A673 (cell line): Measurements from ENCODE around the gene LGALS9C. TPM values are rescaled to one million over a fixed set of nuclear protein-coding genes. Genes with fewer than 3 reads are reported as not detected.
"Not testable (repeated sequence)": the region's sequence is repeated elsewhere in the genome, so short reads cannot be mapped to it uniquely, and the experiment has no call there.

ENCODE experiments used
- BruUV-seq: library from RNA; stranded (reverse); fragments of 400-500 nt; replicated peaks from 2 replicates; lab custom pipeline; 2021; lab: Mats Ljungman, UMichigan
- CTCF ChIA-PET: fragments of 300-600 bp; sonication (Branson Sonifier 250); formaldehyde crosslinking; loops from one replicate; lab custom pipeline; 2022; ENCODE audit warnings: antibody characterized with exemption; lab: Charles Lee
- POLR2A ChIA-PET: fragments of 300-600 bp; sonication (Branson Sonifier 250); formaldehyde crosslinking; loops from one replicate; lab custom pipeline; 2022; ENCODE audit warnings: antibody characterized with exemption; ENCODE audit not compliant: low non-redundant PET; lab: Charles Lee
- DNase-seq: peaks from one replicate; pipeline ENCODE4 v3.0.0-alpha.2; 2015; ENCODE audit warnings: low spot score
- H3K27ac ChIP-seq: fragments of 200-600 bp; sonication (generic); 2 replicates; pipeline ENCODE4 v1.5.1; 2016; ENCODE audit warnings: mixed run types, low read depth, mild to moderate bottlenecking, mixed read lengths, antibody characterized with exemption, low read length; ENCODE audit not compliant: poor library complexity, severe bottlenecking
- H3K27me3 ChIP-seq: fragments of 200-600 bp; sonication (generic); replicated peaks from 2 replicates; pipeline ENCODE4 v1.6.1; 2017; ENCODE audit warnings: mixed run types, low read depth, mild to moderate bottlenecking, mixed read lengths, antibody characterized with exemption, low read length; ENCODE audit not compliant: insufficient read depth, poor library complexity
- H3K36me3 ChIP-seq: fragments of 200-600 bp; sonication (generic); 2 replicates; pipeline ENCODE4 v1.6.1; 2016; ENCODE audit warnings: mixed run types, mild to moderate bottlenecking, mixed read lengths, antibody characterized with exemption, low read length; ENCODE audit not compliant: insufficient read depth, poor library complexity, severe bottlenecking
- H3K4me1 ChIP-seq: fragments of 200-600 bp; sonication (generic); 2 replicates; pipeline ENCODE4 v1.6.1; 2017; ENCODE audit warnings: mixed run types, mild to moderate bottlenecking, mixed read lengths, antibody characterized with exemption, low read length; ENCODE audit not compliant: insufficient read depth, poor library complexity, severe bottlenecking
- H3K4me3 ChIP-seq: fragments of 200-600 bp; sonication (generic); 2 replicates; pipeline ENCODE4 v1.5.1; 2016; ENCODE audit warnings: low read depth, mixed run types, mild to moderate bottlenecking, mixed read lengths, low read length; ENCODE audit not compliant: poor library complexity, severe bottlenecking
- H3K9me3 ChIP-seq: fragments of 200-600 bp; sonication (generic); 2 replicates; pipeline ENCODE4 v1.6.1; 2016; ENCODE audit warnings: mixed run types, low read depth, mild to moderate bottlenecking, mixed read lengths, antibody characterized with exemption, low read length; ENCODE audit not compliant: poor library complexity, severe bottlenecking
- intact Hi-C: fragments of 100-400 bp; cut with micrococcal nuclease; formaldehyde crosslinking; loops from one replicate; pipeline ENCODE4 v1.10.0; 2022; ENCODE audit not compliant: unreplicated experiment
- total RNA-seq: library from RNA; stranded (reverse); gene quantifications from 2 replicates; pipeline ENCODE4 v1.2.3, GENCODE V29; 2021

Gene LGALS9C
- total RNA-seq, 1 experiment from 2014 or later, result not detected

DNA sequence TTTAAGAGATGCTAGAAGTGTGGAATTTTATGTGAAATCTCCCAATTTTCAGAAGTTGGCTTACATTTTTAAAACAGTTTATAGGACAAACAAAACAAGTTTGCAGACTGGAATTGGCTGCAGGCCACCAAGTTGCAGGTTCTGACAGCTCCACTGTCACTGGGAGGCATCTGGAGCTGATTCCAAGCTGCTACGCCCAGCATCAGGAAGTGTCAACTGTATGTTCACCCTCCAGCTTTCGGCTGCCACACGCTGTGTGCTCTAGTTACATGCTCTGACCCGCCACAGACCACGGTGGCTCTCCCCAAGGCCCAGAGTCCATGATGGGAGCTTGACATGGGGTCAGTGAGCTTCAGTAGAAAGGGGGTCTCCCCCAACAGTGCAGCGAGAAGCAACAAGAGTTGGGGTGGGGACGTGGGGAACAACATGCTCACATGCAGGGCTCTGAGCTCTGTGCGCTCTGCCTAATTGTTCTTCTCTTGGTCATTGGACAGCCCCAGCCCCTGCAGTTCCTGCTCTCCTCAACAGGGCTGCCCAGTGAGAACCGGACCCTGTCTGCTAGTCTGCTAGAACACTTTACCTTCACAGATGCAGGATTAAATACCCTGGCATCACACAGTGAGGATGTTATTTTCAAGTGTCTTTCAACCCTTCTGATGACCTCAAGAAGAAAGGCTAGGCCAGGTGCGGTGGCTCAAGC, 8.0 kb upstream of the LGALS9C start:
- intact Hi-C loops, H3K9me3 ChIP-seq, POLR2A ChIA-PET, H3K27me3 ChIP-seq, BruUV-seq, CTCF ChIA-PET, H3K4me1 ChIP-seq, DNase-seq, H3K36me3 ChIP-seq, H3K4me3 ChIP-seq, H3K27ac ChIP-seq: not testable (repeated sequence)

DNA sequence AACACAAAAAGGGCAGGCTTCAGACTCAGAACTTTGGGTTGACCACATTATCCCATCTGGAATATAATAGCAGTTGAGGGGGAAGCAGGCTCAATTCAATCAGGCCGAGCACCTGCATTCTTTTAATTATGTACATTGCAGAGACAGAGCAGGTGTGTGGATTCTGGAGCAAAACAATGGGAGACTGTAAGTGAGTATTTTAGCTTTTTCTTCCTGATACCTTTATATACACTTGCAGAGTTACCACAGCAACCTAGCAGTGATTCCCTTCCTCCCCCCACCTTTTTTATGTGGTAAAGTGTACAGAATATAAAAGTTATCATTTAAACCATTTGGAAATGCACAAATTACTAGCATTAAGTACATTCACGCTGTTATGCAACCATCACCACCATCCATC, 6.8 kb upstream of the LGALS9C start:
- intact Hi-C loops, H3K4me3 ChIP-seq, CTCF ChIA-PET, H3K27me3 ChIP-seq, DNase-seq, H3K36me3 ChIP-seq, H3K9me3 ChIP-seq, H3K27ac ChIP-seq, BruUV-seq, POLR2A ChIA-PET, H3K4me1 ChIP-seq: not testable (repeated sequence)

DNA sequence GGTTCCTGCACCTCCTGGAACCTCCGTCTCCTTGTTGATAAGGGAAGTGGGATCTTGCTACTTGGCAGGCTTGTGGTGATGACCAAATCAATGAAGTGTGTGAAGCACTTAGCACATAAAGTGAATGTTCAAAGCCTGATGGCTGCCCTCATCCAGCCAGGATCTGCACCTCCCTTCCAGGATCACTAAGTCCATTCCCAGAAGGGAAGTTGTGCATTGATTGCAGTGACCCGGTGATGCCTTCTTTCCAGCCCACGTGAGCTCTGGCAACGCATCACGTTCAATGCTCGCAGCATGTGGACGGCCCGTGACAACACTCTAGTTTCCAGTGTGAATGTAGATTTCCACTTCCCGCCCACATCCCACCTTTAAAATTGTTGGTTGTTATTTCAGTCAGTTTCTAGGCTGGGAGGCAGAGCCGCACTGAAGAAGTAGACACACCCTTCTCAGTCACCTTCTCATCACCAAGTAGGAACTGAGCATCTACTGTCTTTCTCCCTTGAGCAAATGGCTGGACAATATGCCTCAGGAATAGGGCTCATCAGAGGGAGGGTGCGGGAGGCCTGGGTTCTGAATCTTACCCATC, 6.2 kb upstream of the LGALS9C start:
- BruUV-seq, H3K9me3 ChIP-seq, H3K27ac ChIP-seq, DNase-seq, CTCF ChIA-PET, intact Hi-C loops, H3K4me1 ChIP-seq, H3K27me3 ChIP-seq, H3K4me3 ChIP-seq, POLR2A ChIA-PET, H3K36me3 ChIP-seq: not testable (repeated sequence)

DNA sequence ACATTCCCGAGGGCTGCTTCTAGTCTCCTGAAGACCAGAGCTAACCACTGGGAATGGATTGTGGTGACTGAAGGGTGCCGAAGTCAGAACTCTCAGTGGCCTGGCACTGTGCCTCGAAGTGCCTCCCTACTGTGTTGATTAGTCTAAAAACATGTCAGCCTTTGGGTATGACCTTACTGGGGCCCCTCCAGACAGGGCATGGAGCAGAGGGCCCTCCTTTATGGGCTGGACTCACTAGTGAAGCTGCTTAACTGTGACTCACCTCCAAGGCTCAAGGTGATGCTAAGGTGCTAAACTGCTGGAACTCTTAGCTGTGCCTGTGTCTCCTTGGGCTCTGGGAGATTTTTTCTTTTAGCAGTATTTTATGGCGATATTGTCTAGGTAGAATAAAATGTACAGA, 2.6 kb upstream of the LGALS9C start:
- CTCF ChIA-PET, H3K9me3 ChIP-seq, DNase-seq, BruUV-seq, H3K4me3 ChIP-seq, H3K36me3 ChIP-seq, H3K27me3 ChIP-seq, POLR2A ChIA-PET, H3K27ac ChIP-seq, H3K4me1 ChIP-seq, intact Hi-C loops: not testable (repeated sequence)

DNA sequence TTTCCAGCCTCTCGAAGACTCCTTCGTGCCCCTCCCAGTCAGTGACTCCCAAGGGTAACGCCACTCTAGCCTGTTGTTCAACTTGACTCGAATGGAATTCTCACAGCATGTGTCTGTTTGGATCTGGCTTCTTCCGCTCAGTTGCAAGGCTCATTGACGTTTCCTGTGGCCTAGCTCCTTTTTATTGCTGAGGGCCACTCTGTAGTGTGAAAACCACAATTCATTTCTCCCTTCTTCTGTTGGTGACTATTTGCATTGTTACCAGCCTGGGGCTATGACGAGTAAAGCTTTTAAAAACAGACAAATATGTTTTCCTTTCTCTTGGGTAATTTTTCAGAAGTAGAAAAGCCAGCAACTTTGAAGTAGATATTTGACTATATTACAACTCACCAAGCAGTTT, 1.8 kb upstream of the LGALS9C start:
- BruUV-seq, H3K4me1 ChIP-seq, H3K27me3 ChIP-seq, H3K27ac ChIP-seq, H3K9me3 ChIP-seq, H3K36me3 ChIP-seq, intact Hi-C loops, POLR2A ChIA-PET, H3K4me3 ChIP-seq, CTCF ChIA-PET: not testable (repeated sequence)
- peak; percentile 13 for DNase-seq

DNA sequence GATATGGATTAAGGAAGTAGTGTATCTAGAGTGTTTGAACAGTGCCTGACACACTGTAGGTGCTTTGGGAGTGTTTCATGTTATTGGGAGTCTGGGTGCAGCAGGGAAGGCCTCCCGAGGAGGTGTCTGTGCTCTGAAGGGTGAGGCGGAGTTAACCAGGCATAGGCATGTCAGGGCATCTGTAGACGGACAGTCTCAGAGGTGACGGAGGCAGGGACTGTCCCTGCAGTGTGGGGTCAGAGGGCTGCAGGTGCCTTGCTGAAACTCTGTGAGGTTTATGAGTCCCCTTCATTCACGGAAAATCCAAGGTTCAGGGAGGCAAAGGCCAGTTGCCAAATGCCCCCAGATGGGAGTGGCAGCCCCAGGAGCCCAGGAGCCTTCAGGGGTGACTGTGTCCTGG, 778 bp downstream of the LGALS9C start:
- H3K27ac ChIP-seq, BruUV-seq, POLR2A ChIA-PET: not testable (repeated sequence)

DNA sequence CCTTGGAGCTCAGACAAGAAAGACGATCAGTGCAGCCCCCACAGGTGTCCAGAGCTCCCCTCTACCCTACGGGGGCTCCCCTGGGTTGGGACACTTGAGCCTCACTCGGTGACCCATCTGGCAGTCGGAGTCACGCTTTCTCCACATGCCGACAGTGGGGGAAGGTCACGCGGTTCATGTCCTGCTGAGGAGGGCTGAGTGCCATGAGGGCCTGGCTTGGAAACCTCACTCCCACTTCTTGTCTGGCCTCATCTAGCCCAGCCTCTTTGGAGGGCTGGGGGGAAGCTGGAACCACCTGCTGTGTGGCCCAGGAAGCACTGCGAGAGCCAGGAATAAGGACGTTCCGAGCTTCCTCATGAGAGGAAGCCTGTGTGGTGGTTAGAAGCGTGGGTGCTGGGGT, 1.8 kb downstream of the LGALS9C start:
- H3K4me1 ChIP-seq, H3K36me3 ChIP-seq, POLR2A ChIA-PET, H3K4me3 ChIP-seq, DNase-seq, H3K27me3 ChIP-seq, H3K27ac ChIP-seq, intact Hi-C loops, H3K9me3 ChIP-seq, BruUV-seq, CTCF ChIA-PET: not testable (repeated sequence)

More for the DNA sequence above, 778 bp downstream of the LGALS9C start:
- CTCF ChIA-PET, H3K27me3 ChIP-seq, H3K4me3 ChIP-seq, DNase-seq, H3K9me3 ChIP-seq, H3K36me3 ChIP-seq, intact Hi-C loops, H3K4me1 ChIP-seq: not testable (repeated sequence)
